ENCODE measurements around the gene C12orf43.
A peak's percentile ranks its signal among the peaks of the same experiment; 100 is the strongest.

C12orf43 gene

GRCh38 chr12:120977531-120978295, 38.6 kb downstream of the C12orf43 start:
- DNase-seq = no peak

DNA sequence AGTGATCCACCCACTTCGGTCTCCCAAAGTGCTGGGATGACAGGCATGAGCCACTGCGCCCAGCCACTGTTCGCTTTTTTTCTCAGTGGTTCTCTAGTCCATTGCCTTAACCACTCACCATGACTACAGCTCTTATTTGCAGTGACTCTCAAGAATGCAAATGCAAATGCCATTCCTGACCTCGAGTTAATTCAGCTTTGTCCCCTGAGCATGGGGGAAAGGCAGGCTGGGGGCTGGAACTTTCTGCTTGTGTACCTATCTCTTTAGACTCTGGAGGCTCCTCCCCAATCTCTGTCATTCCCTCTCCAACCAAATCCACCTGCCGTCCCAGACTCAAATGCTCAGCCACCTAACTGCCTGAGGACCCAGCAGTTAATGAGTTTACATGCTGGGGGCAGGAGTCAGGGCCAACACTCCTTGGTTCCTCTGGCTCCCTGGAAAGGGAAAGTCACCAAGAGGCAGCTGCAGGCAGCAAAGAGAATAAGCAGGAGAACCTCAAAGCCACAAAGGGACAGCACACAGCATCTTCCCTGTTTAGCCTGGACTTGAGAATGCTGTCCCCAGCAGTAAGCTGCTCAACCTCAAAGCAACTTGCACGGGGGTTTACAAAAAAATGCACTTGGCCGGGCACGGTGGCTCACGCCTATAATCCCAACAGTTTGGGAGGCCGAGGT, 43.3 kb downstream of the C12orf43 start:
- DNase-seq = no peak

DNA sequence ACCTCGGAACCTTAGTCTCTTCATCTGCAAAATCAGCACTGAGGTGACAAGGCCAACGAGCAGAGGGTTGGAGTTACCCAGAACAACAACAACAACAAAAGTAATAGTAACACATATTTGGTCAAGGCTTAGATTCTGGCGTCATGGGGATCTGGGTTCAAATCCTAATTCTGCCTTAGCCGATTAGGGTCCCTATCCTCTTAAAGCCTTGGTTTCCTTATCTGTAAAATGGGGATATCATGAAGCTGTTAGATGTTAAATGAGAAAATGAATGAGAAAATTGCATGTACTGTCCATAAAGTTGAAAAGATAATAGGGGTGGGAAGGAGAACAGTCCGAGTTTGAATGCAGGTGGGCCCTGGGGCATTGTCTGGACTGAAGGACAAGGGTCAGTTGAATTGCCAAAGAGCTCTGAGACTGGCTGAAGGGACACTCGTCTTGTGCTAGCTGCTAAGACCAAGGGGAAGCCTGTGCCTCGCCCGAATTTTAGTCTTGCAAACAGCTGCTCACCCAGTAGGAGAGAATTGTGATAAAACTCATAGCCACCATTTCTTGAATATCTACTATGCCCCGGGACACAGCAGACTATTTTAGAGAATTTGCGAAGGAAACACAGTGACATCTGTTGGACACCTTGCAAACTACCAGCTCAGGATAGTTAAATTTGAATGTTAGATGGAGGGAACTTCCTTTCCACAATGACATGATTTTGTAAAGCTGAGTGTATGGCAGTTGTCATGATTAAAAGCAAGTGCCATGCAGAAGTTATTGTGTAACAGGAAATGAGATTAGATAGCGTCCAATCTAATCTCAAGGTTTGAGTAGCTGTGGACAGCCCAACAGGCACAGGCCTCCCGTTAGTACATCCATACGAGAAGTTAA, 44.7 kb downstream of the C12orf43 start:
- peak; percentile 78 for DNase-seq

- no peak for DNase-seq
Measured at GRCh38 chr12:120970310-120970709, 46.0 kb downstream of the C12orf43 start.

DNA sequence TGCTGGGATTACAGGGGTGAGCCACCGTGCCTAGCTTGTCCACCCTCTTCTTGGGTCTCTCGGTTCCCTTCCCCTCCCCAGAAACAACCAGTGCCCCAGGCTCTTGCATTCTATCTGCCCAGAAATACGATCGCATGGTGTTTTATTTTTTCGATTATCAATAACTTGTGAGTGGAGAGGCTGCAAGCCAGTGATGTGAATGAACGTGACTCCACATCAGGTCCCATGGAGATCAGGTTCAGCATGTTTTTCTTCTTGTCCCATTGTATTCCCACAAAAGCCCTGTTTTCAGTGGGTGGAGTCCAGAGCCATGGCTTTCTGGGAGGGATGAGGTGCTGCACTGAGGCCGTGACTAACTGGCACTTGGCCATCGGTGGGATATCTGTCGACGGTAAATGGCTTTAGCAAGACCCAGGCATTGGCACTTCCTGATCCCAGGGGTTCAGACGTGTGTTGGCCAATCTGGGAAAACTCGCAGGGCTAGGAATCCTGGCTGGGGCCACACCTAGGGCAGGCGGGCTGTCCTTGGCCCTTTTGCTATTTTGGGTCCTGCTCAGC, 50.7 kb downstream of the C12orf43 start:
- no peak for DNase-seq

- DNase-seq = no peak
Measured at GRCh38 chr12:120964298-120964697, 52.0 kb downstream of the C12orf43 start.

- DNase-seq = peak; percentile 72
Measured at GRCh38 chr12:120962532-120963020, 53.7 kb downstream of the C12orf43 start.

DNA sequence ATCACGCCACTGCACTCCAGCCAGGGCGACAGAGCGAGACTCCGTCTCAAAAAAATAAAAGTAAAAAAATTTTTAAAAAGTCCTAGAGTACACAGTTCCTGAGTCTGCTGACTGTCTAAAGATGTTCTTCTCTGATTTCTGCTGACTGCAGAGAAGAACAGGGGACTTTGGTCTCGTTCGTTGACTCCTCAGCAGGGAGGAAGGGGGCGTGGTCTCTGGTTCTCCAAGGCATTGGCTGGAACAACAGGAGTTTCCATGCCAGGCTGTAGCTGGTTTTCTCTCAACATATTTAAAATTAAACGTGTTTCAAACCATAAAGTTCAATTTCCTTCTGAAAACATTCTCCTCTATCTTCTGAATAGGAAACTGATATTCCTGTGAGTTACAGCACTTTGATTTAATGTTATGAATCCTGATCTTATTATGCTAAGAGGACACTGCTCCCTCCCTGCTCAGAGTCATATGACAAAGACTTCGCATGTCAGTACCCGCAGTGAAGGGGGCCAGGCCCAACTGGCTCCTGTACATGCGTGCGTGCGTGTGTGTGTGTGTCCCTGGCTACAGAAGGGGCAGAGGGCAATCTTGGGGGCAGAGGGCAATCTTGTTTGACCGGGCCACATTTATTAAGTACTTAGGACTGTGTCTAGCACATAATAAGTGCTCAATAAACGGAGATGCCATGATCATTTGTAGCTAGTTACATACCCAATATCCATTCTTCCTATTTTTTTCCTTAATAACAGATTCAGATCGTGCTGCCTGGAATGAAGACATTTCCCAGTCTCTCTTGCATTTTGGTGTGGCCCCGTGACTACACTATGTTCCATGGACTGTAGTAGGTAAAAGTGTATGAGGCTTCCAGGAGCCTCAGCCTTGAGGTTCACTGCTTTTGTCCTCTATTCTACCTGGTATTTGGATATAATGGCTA, 54.4 kb downstream of the C12orf43 start:
- DNase-seq = peak; percentile 34

DNA sequence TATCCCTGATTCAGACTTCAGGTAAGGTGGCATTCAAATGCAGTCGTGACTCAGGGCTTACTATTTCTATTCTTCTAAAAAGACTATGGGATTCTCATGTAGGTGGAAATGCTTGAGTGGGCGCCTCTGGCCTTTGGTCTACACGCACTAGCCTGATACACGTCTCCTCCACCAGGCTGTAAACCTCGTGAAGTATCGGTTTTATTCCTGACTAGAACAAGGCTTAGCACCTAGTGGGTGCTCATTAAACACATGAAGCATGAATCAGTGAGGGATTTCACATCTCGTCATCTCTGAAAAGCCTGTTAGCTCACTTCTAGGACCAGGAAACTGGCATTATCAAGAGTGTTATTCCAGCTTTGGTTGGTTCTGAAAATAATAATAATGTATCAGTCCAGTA, 55.6 kb downstream of the C12orf43 start:
- DNase-seq = no peak

DNA sequence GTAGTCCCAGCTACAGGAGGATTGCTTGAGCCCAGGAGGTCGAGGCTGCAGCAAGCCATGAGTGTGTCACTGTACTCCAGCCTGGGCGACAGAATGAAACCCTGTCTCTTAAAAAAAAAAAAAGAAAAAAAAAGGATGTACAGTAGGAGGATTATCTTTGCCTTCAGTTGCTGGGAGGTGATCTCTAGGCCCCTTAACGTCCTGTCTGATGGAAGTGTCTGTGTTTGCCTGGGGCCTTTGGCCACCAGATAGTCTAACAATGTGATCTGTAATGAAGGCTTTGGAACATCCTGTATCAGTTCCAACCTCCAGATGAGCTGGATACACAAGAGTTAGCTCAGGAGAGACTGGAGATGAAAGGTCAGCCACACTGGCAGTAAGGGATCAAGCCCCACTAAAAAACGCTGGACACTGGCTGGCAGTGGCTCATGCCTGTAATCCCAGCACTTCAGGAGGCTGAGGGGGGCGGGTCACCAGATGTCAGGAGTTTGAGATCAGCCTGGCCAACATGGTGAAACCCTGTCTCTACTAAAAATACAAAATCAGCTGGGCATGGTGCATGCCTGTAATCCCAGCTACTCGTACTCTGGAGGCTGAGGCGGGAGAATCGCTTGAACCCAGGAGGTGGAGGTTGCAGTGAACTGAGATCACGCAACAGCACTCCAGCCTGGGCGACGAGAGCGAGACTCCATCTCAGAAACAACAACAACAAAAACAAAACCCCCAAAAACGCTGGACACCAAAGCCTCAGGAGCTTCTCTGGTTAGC, 57.0 kb downstream of the C12orf43 start:
- DNase-seq = no peak

- no peak for DNase-seq
Measured at GRCh38 chr12:120956579-120957300, 59.5 kb downstream of the C12orf43 start.

GRCh38 chr12:120955232-120955631, 61.1 kb downstream of the C12orf43 start:
- no peak for DNase-seq

DNA sequence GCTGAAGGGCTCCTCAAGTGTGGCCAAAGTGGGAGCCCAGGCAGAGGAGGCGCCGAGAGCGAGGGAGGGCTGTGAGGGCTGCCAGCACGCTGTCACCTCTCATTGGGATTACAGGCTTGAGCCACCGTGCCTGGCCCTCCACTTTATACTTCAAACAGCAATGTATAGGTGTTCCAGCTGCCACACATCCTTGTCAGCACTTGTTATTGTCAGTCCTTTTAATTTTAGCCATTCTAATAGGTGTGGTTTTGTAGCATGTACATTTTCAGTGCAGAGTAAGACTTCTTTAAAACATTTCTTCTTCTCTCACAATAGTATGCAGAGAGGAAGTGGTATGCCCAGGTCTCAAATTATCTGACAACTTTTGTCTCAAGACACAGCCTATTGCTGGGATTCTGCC, 65.5 kb downstream of the C12orf43 start:
- no peak for DNase-seq
